Panc1 (cell line): Measurements from ENCODE around the gene KRTAP4-5. TPM values are rescaled to one million over a fixed set of nuclear protein-coding genes. Genes with fewer than 3 reads are reported as not detected.

Experiments used
- ATAC-seq: fragments of 200-7000 bp; cut with Tn5 transposase; 2 replicates; pipeline ENCODE4 v1.9.1; 2020; ENCODE audit warnings: mild to moderate bottlenecking, moderate library complexity
- BruUV-seq: library from RNA; stranded (reverse); fragments of 400-500 nt; replicated peaks from 2 replicates; lab custom pipeline; 2021; lab: Mats Ljungman, UMichigan
- CTCF ChIA-PET: fragments of 300-600 bp; sonication (Branson Sonifier 250); formaldehyde crosslinking; loops from one replicate; lab custom pipeline; 2022; ENCODE audit warnings: antibody characterized with exemption; lab: Charles Lee
- POLR2A ChIA-PET: fragments of 300-600 bp; sonication (Branson Sonifier 250); formaldehyde crosslinking; loops from one replicate; lab custom pipeline; 2022; ENCODE audit warnings: antibody characterized with exemption; lab: Charles Lee
- DNase-seq: peaks from one replicate; pipeline ENCODE4 v3.0.0-alpha.2; 2010; ENCODE audit warnings: low read depth, low spot score
- H3K27ac ChIP-seq: 2 replicates; pipeline ENCODE4 v1.5.1; 2011; ENCODE audit warnings: mild to moderate bottlenecking, low read length, inconsistent platforms
- H3K27me3 ChIP-seq: fragments of 200-500 bp; sonication (Bioruptor generic); 2 replicates; pipeline ENCODE4 v1.6.0; 2014; ENCODE audit warnings: low read length, inconsistent platforms; ENCODE audit not compliant: control insufficient read depth, insufficient read depth
- H3K36me3 ChIP-seq: fragments of 200-500 bp; sonication (Bioruptor generic); 2 replicates; pipeline ENCODE4 v1.5.1; 2014; ENCODE audit warnings: inconsistent platforms, mild to moderate bottlenecking, low read length, moderate library complexity; ENCODE audit not compliant: control insufficient read depth, insufficient read depth
- H3K4me1 ChIP-seq: 2 replicates; pipeline ENCODE4 v1.5.1; 2011; ENCODE audit warnings: inconsistent platforms, mild to moderate bottlenecking, low read length, moderate library complexity; ENCODE audit not compliant: control insufficient read depth, insufficient read depth
- H3K4me3 ChIP-seq, 2 experiments: 2 replicates each; pipeline ENCODE4 v1.5.1; 2011 to 2012; ENCODE audit warnings: low read depth in 2 of 2, low read length in 2 of 2, mild to moderate bottlenecking in 2 of 2, inconsistent platforms in 1 of 2, moderate library complexity in 1 of 2
- H3K9me3 ChIP-seq: fragments of 200-500 bp; sonication (Bioruptor generic); 2 replicates; pipeline ENCODE4 v1.5.1; 2014; ENCODE audit warnings: low read depth, mild to moderate bottlenecking, inconsistent platforms, low read length, moderate library complexity; ENCODE audit not compliant: control insufficient read depth, insufficient read depth
- POLR2AphosphoS5 ChIP-seq: IDR thresholded peaks from 2 replicates; pipeline ENCODE4 v1.6.1; 2012; ENCODE audit warnings: mild to moderate bottlenecking, low read depth, low read length, moderate library complexity
- REST ChIP-seq, 2 experiments: IDR thresholded peaks; 2 replicates each; pipeline ENCODE4 v1.6.1; 2011 to 2012; ENCODE audit warnings: low read depth in 2 of 2, control low read depth in 1 of 2, low read length in 1 of 2, mild to moderate bottlenecking in 1 of 2, moderate library complexity in 1 of 2; ENCODE audit not compliant: insufficient read depth in 1 of 2
- SIN3A ChIP-seq: IDR thresholded peaks from 2 replicates; pipeline ENCODE4 v1.6.1; 2012; ENCODE audit warnings: low read depth, mild to moderate bottlenecking, low read length, moderate library complexity, borderline replicate concordance; ENCODE audit not compliant: insufficient read depth
- TCF7L2 ChIP-seq: IDR thresholded peaks from 2 replicates; pipeline ENCODE4 v1.6.1; 2011; ENCODE audit warnings: mild to moderate bottlenecking, low read depth, low read length, inconsistent platforms
- in situ Hi-C: cut with HindIII; loops from 2 replicates; pipeline ENCODE4 v1.10.0; 2016; ENCODE audit warnings: low sequenced_read_pairs, low pct_unique_long_range_greater_than_20kb
- intact Hi-C: fragments of 100-400 bp; cut with micrococcal nuclease; formaldehyde crosslinking; loops from one replicate; pipeline ENCODE4 v1.10.0; 2022; ENCODE audit not compliant: unreplicated experiment
- total RNA-seq: library from RNA; stranded (reverse); gene quantifications from one replicate; pipeline ENCODE4 v1.2.1, GENCODE V29; 2021; ENCODE audit not compliant: unreplicated experiment
- TF ChIP-seq, protein P1 (sequence below): fragments of 450-650 bp; IDR thresholded peaks from 2 replicates; pipeline ENCODE4 v1.5.1; 2017; ENCODE audit warnings: mild to moderate bottlenecking

Gene KRTAP4-5
- total RNA-seq, 1 experiment from 2014 or later: not detected

DNA sequence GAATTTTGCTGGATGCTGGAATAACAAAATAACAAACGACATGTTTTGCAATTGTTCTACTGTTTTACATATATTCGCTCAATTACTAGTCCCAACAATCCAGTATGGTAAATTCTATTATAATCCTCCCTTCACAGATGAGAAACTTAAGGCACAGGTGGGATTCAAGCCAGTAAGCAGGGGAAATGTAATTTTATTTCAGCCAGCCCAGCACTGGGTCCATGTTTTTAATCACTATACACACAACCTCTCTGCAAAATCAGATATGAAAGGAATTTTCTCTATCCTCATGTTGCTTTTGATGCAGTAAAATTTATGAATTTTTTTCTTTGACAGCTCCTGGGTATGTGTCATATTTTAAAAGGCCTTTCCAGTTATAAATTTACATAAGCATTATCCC is 4.4 kb downstream of the KRTAP4-5 start:
- Histone ChIP-seq H3K4me3 (no peak overlapping the region), H3K4me1 (no peaks in the 10 kb centered on the region), H3K27ac (no peak overlapping the region), H3K9me3 (no peaks in the 10 kb centered on the region), H3K36me3 (no peaks in the 10 kb centered on the region), H3K27me3 (no peaks in the 10 kb centered on the region)
- POLR2A ChIA-PET: no interaction called here
- TF ChIP-seq TCF7L2: no peak
- TF ChIP-seq, protein P1, sequence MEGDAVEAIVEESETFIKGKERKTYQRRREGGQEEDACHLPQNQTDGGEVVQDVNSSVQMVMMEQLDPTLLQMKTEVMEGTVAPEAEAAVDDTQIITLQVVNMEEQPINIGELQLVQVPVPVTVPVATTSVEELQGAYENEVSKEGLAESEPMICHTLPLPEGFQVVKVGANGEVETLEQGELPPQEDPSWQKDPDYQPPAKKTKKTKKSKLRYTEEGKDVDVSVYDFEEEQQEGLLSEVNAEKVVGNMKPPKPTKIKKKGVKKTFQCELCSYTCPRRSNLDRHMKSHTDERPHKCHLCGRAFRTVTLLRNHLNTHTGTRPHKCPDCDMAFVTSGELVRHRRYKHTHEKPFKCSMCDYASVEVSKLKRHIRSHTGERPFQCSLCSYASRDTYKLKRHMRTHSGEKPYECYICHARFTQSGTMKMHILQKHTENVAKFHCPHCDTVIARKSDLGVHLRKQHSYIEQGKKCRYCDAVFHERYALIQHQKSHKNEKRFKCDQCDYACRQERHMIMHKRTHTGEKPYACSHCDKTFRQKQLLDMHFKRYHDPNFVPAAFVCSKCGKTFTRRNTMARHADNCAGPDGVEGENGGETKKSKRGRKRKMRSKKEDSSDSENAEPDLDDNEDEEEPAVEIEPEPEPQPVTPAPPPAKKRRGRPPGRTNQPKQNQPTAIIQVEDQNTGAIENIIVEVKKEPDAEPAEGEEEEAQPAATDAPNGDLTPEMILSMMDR: no peak
- no peak for TF ChIP-seq REST (IDR thresholded peaks at IDR 0.05; ENCODE audit: insufficient read depth in 1 of 2, low read depth in 2 of 2, low read length in 1 of 2)
- TF ChIP-seq SIN3A: no peak
- TF ChIP-seq POLR2AphosphoS5: no peak
- CTCF ChIA-PET: no interaction called here
- in situ Hi-C loops: no loop called here
- intact Hi-C loops: no loop called here
- BruUV-seq: no TSS peak
- ATAC-seq (no peak), DNase-seq (no peak)

DNA sequence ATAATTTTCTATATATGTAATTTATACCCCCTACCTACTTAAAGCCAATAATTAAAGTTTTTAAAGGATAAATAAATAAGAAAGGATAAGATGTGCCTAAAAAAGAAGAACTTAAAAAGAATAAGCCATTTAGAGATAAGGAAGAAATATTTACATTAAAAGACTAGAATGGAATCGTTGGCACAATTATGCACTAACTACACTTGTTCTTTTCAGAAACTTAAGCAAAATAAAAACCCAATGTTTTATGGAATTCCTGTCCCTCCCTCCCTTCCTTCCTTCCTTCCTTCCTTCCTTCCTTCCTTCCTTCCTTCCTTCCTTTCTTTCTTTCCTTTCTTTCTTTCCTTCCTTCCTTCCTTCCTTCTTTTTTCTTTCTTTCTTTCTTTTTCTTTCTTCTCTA is 4.8 kb downstream of the KRTAP4-5 start:
- Histone ChIP-seq H3K4me1 (no peaks in the 10 kb centered on the region), H3K27me3 (no peaks in the 10 kb centered on the region), H3K36me3 (no peaks in the 10 kb centered on the region), H3K27ac (no peak overlapping the region), H3K4me3 (no peak overlapping the region), H3K9me3 (no peaks in the 10 kb centered on the region)
- ATAC-seq (no peak), DNase-seq (no peak)
- in situ Hi-C loops: no loop called here
- CTCF ChIA-PET: no interaction called here
- POLR2A ChIA-PET: no interaction called here
- TF ChIP-seq POLR2AphosphoS5 (no peak), REST (IDR thresholded peaks at IDR 0.05; ENCODE audit: insufficient read depth in 1 of 2, low read depth in 2 of 2, low read length in 1 of 2) (no peak), TCF7L2 (no peak), SIN3A (no peak)
- TF ChIP-seq, protein P1: no peak
- intact Hi-C loops: no loop called here
- no TSS peak for BruUV-seq
